ENCODE data around the gene UGCG.

DNA sequence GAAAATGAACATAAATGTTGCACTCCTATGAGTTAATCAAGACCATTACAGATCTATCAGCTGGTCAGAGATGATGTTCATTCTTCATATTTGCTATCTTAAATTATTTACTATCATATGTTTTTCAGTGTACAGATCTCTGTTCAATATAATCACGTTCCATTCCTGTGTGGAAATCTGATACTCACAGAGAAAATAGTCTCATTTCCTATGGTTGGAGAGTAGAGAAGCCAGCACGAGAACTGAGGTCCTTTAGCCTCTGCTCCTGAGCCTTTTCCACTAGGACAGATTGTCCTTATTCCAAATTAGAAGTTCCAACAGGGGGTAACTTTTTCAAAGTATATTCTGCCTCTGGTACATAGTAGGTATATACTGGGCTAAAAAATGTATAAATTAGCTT is 29.2 kb downstream of the UGCG start:
- TF ChIP-seq POLR2A (IDR thresholded peaks at IDR 0.05; ENCODE audit: low read length) (no peak), GATA1 (IDR thresholded peaks at IDR 0.05; ENCODE audit: low read depth, low read length) (no peak)
